AG04449 (cell line): ENCODE results near the gene CPLANE2.

Experiments
- CTCF ChIA-PET: fragments of 350-600 bp; formaldehyde crosslinking; extraction: SDS; loops from one replicate; lab custom pipeline; 2021; ENCODE audit warnings: antibody characterized with exemption; lab: Yijun Ruan, JAX
- POLR2A ChIA-PET: fragments of 400-600, 350-600 bp; formaldehyde crosslinking; extraction: SDS; loops from one replicate; lab custom pipeline; 2020; ENCODE audit warnings: antibody characterized with exemption, inconsistent platforms; lab: Yijun Ruan, JAX
- DNase-seq: peaks from one replicate; pipeline ENCODE4 v3.0.0-alpha.2; 2010; ENCODE audit warnings: low read depth, low spot score
- H3K4me3 ChIP-seq: 2 replicates; pipeline ENCODE4 v1.5.1; 2011; ENCODE audit warnings: low read depth, mild to moderate bottlenecking, control low read depth, low read length
- CTCF ChIP-seq: IDR thresholded peaks from one replicate; pipeline ENCODE4 v1.5.1; 2011; ENCODE audit warnings: mild to moderate bottlenecking, moderate library complexity, low read length, control low read depth, inconsistent platforms; ENCODE audit not compliant: insufficient read depth; ENCODE audit errors: missing control alignments

CPLANE2 gene

GRCh38 chr1:16233431-16233830 is 3.6 kb downstream of the CPLANE2 start:
- no peak for TF ChIP-seq CTCF
- CTCF ChIA-PET = interaction anchor here (1.1 to 17.7 kb wide), 5 partner anchors 10 to 155 kb away, joined by 3 to 319 read pairs (median 3); partner anchors contain the start of gene FAM131C
- DNase-seq = no peak
- no peak overlapping the region for H3K4me3 ChIP-seq
- POLR2A ChIA-PET = interaction anchor here (0.7 kb wide), 1 partner anchor 115 kb away, joined by 3 read pairs; no protein-coding TSS in a partner anchor

GRCh38 chr1:16232316-16232710 is 4.7 kb downstream of the CPLANE2 start:
- no peak for DNase-seq
- no peak overlapping the region for H3K4me3 ChIP-seq
- CTCF ChIA-PET = interaction anchor here (1.1 to 17.7 kb wide), 3 partner anchors 10 to 154 kb away, joined by 3 to 319 read pairs (median 3); partner anchors contain the start of gene FAM131C
- POLR2A ChIA-PET = no interaction called here
- no peak for TF ChIP-seq CTCF

GRCh38 chr1:16231331-16232315 is 5.4 kb downstream of the CPLANE2 start:
- DNase-seq = no peak
- CTCF ChIA-PET = interaction anchor here (1.0 to 1.2 kb wide), 2 partner anchors 12 to 132 kb away, joined by 3 read pairs; no protein-coding TSS in a partner anchor
- no peak overlapping the region for H3K4me3 ChIP-seq
- TF ChIP-seq CTCF = no peak
- POLR2A ChIA-PET = no interaction called here

GRCh38 chr1:16230744-16231143 is 6.2 kb downstream of the CPLANE2 start:
- CTCF ChIA-PET = interaction anchor here (0.8 to 1.2 kb wide), 3 partner anchors 41 to 151 kb away, joined by 3 to 4 read pairs (median 3); no protein-coding TSS in a partner anchor
- POLR2A ChIA-PET = no interaction called here
- H3K4me3 ChIP-seq = no peak overlapping the region
- no peak for DNase-seq
- no peak for TF ChIP-seq CTCF

GRCh38 chr1:16229976-16230740 is 6.8 kb downstream of the CPLANE2 start:
- ChIA-PET POLR2A (no interaction called here), CTCF (interaction anchor here (0.8 to 1.1 kb wide), 3 partner anchors 13 to 151 kb away, joined by 3 to 4 read pairs (median 4); no protein-coding TSS in a partner anchor)
- TF ChIP-seq CTCF = no peak
- H3K4me3 ChIP-seq = no peak overlapping the region
- no peak for DNase-seq
